Left renal cortex interstitium (tissue), 4 donors: Measurements from ENCODE around the gene RDH8. TPM values are rescaled to one million over a fixed set of nuclear protein-coding genes. Genes with fewer than 3 reads are reported as not detected.
"Not testable (repeated sequence)": the region's sequence is repeated elsewhere in the genome, so short reads cannot be mapped to it uniquely, and the experiment has no call there.

Experiments
- DNase-seq, 4 donors: peaks; one replicate each; pipeline ENCODE4 v3.0.0-alpha.2; 2013; ENCODE audit warnings: low read depth in 4 of 4, low spot score in 2 of 4, missing footprints in 1 of 4
- polyA plus RNA-seq, 4 donors: library from polyadenylated mRNA; unstranded; fragments of 120-200 nt; gene quantifications; one replicate each; pipeline ENCODE4 v1.2.1, GENCODE V29; 2013; ENCODE audit not compliant: insufficient read length in 4 of 4

The RDH8 gene
- polyA plus RNA-seq, 4 donors = 0.27 TPM; not detected in 3

GRCh38 chr19:10004617-10005016 is 8.7 kb upstream of the RDH8 start:
- DNase-seq = no peak

- DNase-seq = no peak
These were observed 7.5 kb upstream of the RDH8 start for GRCh38 chr19:10005632-10006334.

- DNase-seq = no peak
These were observed 7.0 kb upstream of the RDH8 start for GRCh38 chr19:10006335-10006708.

GRCh38 chr19:10006752-10007323 is 6.4 kb upstream of the RDH8 start:
- DNase-seq = no peak

- no peak for DNase-seq
These were observed 5.7 kb upstream of the RDH8 start for GRCh38 chr19:10007371-10008183.

GRCh38 chr19:10008184-10008765 is 5.0 kb upstream of the RDH8 start:
- DNase-seq = no peak

GRCh38 chr19:10009714-10010224 is 3.5 kb upstream of the RDH8 start:
- no peak for DNase-seq

GRCh38 chr19:10010247-10010691 is 3.0 kb upstream of the RDH8 start, which contains the start of gene COL5A3:
COL5A3 (minus strand) TSS chr19:10010504; CDS start chr19:10010385, 119 bp downstream.
- DNase-seq = no peak

- DNase-seq = no peak
These were observed 2.3 kb upstream of the RDH8 start for GRCh38 chr19:10010939-10011338.

- DNase-seq = no peak
These were observed 1.3 kb upstream of the RDH8 start for GRCh38 chr19:10011974-10012373.

GRCh38 chr19:10013834-10014618 is 743 bp downstream of the RDH8 start:
- no peak for DNase-seq

GRCh38 chr19:10018263-10018662 is 5.0 kb downstream of the RDH8 start:
- no peak for DNase-seq

GRCh38 chr19:10018786-10019185 is 5.5 kb downstream of the RDH8 start:
- DNase-seq = no peak

GRCh38 chr19:10019246-10019645 is 6.0 kb downstream of the RDH8 start:
- DNase-seq = no peak

- DNase-seq = no peak
These were observed 7.6 kb downstream of the RDH8 start for GRCh38 chr19:10020851-10021250.

- DNase-seq = no peak
These were observed 8.2 kb downstream of the RDH8 start for GRCh38 chr19:10021446-10021845.

- DNase-seq = no peak
These were observed 8.6 kb downstream of the RDH8 start for GRCh38 chr19:10021863-10022262.

- DNase-seq = not testable (repeated sequence)
These were observed 9.8 kb downstream of the RDH8 start for GRCh38 chr19:10023096-10023495.

- DNase-seq = no peak
These were observed 13.5 kb downstream of the RDH8 start for GRCh38 chr19:10026744-10027143.
